Measurements from ENCODE around the gene GABRA4. TPM values are rescaled to one million over a fixed set of nuclear protein-coding genes. Genes with fewer than 3 reads are reported as not detected.

GABRA4 gene
- total RNA-seq: not detected in 2 replicates

DNA sequence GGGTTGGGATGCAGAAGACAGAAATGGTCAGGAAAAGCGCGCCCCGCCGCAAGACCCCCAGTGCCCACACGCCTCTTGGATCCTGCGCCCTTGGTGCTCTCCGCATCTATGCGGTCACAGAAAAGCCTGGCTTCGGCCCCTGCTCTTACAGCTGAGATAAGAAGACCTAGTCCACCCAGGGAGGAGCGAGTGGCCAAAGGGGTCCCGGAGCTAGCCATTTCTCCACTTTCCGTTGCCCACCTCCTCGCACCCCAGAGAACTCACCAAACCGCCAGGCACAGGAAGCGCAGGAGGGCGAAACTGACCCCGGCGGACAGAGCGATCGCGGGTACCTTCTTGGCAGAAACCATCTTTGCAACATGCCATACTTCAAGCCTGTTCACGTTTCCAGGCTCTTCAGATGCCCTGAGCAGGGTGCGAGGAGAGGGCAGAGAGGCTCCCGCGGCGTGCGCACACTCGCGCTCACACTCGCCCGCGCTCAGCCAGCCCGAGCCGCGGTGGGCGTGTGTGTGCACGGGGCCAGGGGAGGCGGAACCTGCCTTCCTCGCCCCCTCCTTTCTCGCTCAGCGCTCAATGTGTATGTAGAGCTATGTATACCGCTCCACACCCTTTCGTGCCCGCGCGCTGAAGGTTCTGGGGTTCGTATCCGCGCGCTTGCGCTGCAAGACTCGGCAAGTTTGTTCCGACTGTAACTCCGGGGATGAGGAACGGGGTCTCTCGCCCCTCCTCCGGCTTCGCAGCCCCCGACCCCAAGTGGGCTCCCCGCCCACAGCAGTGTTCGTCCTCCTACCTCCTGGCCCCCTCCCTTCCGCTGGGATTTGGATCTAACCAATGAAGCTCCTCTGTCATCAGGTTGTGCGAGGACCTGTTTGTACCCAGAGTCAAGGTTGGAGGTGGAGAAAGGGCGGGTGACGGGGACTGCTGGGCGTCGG, at the start of gene GABRA4:
GABRA4 (minus strand) TSS at position 507 of the 932 bp plus-strand sequence; CDS start at position 350, 157 bp downstream.

DNA sequence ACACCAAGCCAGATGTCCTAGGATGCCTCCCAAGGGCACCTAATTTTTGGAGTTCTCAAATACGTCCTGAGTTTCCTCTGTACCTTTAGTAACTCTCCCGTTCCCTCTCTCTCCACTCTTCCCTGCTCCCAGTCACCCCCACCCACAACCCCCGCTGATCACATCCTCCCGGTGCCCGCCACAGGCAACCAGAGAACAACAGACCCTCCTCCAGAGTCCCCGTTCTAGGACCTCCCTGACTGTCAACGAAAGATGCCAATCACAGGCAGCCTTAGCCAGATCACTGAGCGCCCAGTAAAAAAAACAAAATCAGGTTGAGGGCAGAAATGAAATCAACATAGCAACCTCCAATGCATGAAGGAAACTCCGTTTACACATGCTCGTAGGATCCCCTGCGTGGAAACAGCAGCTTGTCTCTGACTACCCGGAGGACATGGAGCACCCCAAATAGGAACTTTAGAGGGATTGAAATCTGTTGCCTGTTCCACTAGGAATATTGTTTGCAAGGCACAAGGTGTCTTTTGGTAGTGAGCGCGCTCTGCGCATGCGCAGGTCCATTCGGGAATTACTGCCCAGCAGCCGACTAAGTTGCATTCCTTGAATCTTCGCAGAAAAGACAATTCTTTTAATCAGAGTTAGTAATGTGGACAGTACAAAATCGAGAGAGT, 37.8 kb upstream of the GABRA4 start, which contains the start of gene GABRB1:
GABRB1 (plus strand) TSS at position 557 of the 668 bp plus-strand sequence.

DNA sequence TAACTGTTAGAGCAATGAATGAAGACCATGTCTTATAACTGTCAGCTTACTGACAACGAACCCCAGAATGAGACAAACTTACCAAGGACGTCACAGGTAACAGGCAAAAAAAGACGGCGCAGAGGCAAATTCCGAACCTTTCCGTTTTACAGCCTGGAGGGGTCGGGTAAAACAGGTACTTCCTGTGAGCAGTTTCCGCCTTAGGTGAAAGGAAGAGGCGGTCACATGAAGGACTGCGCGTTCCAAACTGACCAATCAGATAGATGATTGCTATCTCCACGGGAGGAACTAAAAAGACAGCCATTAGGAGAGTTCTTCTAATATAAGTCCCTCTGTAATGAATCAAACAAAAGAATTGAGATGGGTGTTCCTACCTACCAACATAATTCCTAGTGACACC, 84.3 kb downstream of the GABRA4 start, which contains the start of gene COX7B2:
COX7B2 (minus strand) TSS at position 168 of the 400 bp plus-strand sequence. CDS start 174,053 bp downstream, outside the sequence.

Other genes starting within 250 kb of the GABRA4 start
- gene COX7B2, start 84.3 kb downstream of the GABRA4 start, total RNA-seq: not detected in 2 replicates
- gene GABRB1, start 38.0 kb upstream of the GABRA4 start, total RNA-seq: not detected in 2 replicates

Measured in epithelial cell of umbilical artery (primary cell).